ENCODE results near the gene MYH6. TPM values are rescaled to one million over a fixed set of nuclear protein-coding genes. Genes with fewer than 3 reads are reported as not detected.

Gene MYH6
- total and polyA plus RNA-seq, 2 donors (not counting 3 experiments of a cell fraction or from before 2014, with no cell fraction given), result not detected

GRCh38 chr14:23443411-23443812 is 35.3 kb upstream of the MYH6 start:
- CTCF ChIA-PET, result interaction anchor here (1.1 kb wide), 1 partner anchor 13 kb away, joined by 3 read pairs; no protein-coding TSS in a partner anchor
- Histone ChIP-seq H3K27ac (ENCODE audit: insufficient read depth, low read depth, low read length) (no peak overlapping the region), H3K79me2 (ENCODE audit: control insufficient read depth, insufficient read depth, low read length) (no peaks in the 10 kb centered on the region), H4K20me1 (replicated peaks; ENCODE audit: control insufficient read depth, extremely low read depth, insufficient read depth, low read length) (no peaks in the 10 kb centered on the region), H3K36me3 (ENCODE audit: control insufficient read depth in 2 of 2, extremely low read depth in 1 of 2, insufficient read depth in 2 of 2, low read length in 2 of 2) (no peaks in the 10 kb centered on the region), H3K4me3 (replicated peaks in 1 of 3; ENCODE audit: insufficient read depth in 1 of 3, low read depth in 1 of 3, low read length in 3 of 3) (no peak overlapping the region), H3K9ac (replicated peaks; ENCODE audit: extremely low read depth, insufficient read depth, low read length) (no peak overlapping the region), H2AFZ (ENCODE audit: low read depth, low read length) (no peak overlapping the region), H3K9me3 (replicated peaks; ENCODE audit: control insufficient read depth, insufficient read depth, low read length) (no peaks in the 10 kb centered on the region), H3K4me1 (ENCODE audit: control insufficient read depth, extremely low read depth, insufficient read depth, low read length) (no peaks in the 10 kb centered on the region), H3K9me1 (replicated peaks; ENCODE audit: control insufficient read depth, extremely low read depth, insufficient read depth, low read length) (no peaks in the 10 kb centered on the region), H3K4me2 (ENCODE audit: insufficient read depth, low read length) (no peak overlapping the region), H3K27me3 (ENCODE audit: control insufficient read depth in 2 of 2, insufficient read depth in 2 of 2, low read length in 2 of 2) (peaks cover 4 to 8% of the 10 kb centered on the region in 2 experiments)
- intact Hi-C loops (cut with micrococcal nuclease), result no loop called here
- TF ChIP-seq EZH2 (IDR thresholded peaks at IDR 0.05; ENCODE audit: borderline replicate concordance, low read depth, low read length, severe bottlenecking), result no peak
- no peak for TF ChIP-seq FOS (IDR thresholded peaks at IDR 0.05; ENCODE audit: borderline replicate concordance, insufficient read depth, low read length)
- TF ChIP-seq MAX (IDR thresholded peaks at IDR 0.05; ENCODE audit: insufficient read depth, insufficient read length), result no peak
- TF ChIP-seq JUN (IDR thresholded peaks at IDR 0.05; ENCODE audit: borderline replicate concordance, insufficient read depth, insufficient read length, low read depth), result no peak
- TF ChIP-seq, protein P1, sequence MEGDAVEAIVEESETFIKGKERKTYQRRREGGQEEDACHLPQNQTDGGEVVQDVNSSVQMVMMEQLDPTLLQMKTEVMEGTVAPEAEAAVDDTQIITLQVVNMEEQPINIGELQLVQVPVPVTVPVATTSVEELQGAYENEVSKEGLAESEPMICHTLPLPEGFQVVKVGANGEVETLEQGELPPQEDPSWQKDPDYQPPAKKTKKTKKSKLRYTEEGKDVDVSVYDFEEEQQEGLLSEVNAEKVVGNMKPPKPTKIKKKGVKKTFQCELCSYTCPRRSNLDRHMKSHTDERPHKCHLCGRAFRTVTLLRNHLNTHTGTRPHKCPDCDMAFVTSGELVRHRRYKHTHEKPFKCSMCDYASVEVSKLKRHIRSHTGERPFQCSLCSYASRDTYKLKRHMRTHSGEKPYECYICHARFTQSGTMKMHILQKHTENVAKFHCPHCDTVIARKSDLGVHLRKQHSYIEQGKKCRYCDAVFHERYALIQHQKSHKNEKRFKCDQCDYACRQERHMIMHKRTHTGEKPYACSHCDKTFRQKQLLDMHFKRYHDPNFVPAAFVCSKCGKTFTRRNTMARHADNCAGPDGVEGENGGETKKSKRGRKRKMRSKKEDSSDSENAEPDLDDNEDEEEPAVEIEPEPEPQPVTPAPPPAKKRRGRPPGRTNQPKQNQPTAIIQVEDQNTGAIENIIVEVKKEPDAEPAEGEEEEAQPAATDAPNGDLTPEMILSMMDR (IDR thresholded peaks at IDR 0.05; ENCODE audit: extremely low read depth in 1 of 2, insufficient read depth in 1 of 2, low read depth in 1 of 2, low read length in 2 of 2), result no peak
- TF ChIP-seq POLR2AphosphoS5 (IDR thresholded peaks at IDR 0.05; ENCODE audit: insufficient read depth, low read depth, low read length), result no peak
- TF ChIP-seq POLR2A (IDR thresholded peaks at IDR 0.05; ENCODE audit: low read depth, low read length), result no peak
- TF ChIP-seq GATA2 (IDR thresholded peaks at IDR 0.05; ENCODE audit: insufficient read depth, insufficient read length, low read depth, low read length), result no peak
- no peak for TF ChIP-seq MYC (IDR thresholded peaks at IDR 0.05; ENCODE audit: low read depth, low read length)
- dilution Hi-C loops (cut with MboI; ENCODE audit: extremely low pct_ligation_motif_present, low sequenced_read_pairs), result no loop called here
- no peak for FAIRE-seq
- POLR2A ChIA-PET, result no interaction called here
- no TSS peak for BruUV-seq (replicated peaks)
- DNase-seq (ENCODE audit: low read depth, low spot score), result no peak

Measured in endothelial cell of umbilical vein (primary cell).